GM12892 (cell line): Measurements from ENCODE around the gene MGA.

Experiments
- DNase-seq: peaks from one replicate; pipeline ENCODE4 v3.0.0; 2011; ENCODE audit not compliant: insufficient read length
- FAIRE-seq: peaks from 2 replicates; lab custom pipeline; 2011; peaks lifted over from hg19 to GRCh38; lab: Jason Lieb, UNC
- POLR2A ChIP-seq: IDR thresholded peaks from 2 replicates; pipeline ENCODE4 v1.6.1; 2011; ENCODE audit warnings: low read depth, low read length, control low read depth
- POLR2AphosphoS5 ChIP-seq: IDR thresholded peaks from 2 replicates; pipeline ENCODE4 v1.6.1; 2011; ENCODE audit warnings: low read depth, low read length, control low read depth
- TAF1 ChIP-seq: IDR thresholded peaks from 2 replicates; pipeline ENCODE4 v1.6.1; 2011; ENCODE audit warnings: low read depth, mild to moderate bottlenecking, control low read depth, low read length, borderline replicate concordance

MGA gene

DNA sequence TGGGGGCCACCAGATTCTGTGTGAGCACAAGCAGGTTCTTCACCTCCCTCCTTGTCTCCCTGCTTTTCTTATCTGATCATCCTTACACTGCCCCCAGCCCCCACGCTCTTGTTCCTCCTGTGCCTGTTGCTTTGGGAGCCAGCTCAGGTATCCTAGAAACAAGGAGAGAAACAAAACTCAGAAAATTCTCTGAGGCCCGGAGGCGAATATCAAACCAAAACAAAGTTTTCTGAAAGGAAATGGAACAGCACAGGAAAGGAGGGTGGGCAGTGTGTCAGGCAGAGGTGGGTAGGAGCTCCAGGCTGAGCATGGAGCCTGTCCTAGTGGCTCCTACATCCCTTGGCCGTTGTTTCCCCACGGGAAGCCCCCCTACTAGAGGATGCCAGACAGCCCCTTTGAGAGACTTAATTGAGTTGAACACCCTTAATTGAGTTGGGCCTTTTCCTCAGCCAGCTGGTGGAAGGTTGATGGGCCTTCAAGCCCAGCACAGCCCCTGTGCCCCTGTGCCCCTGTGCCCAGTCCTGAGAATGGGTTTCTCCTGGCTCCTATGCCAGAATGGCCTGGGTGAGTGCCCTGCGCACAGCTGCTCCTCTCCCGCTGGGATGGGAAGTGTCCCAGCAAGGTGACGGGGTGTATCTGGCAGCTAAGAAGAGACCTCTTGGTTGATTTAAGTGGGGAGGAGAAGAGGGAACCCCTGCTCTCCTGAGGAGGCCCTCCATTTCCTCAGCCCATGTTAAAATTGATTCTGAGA lies 144.9 kb downstream of the MGA start:
- DNase-seq = no peak
- TF ChIP-seq POLR2AphosphoS5 (no peak), POLR2A (no peak), TAF1 (no peak)
- FAIRE-seq = no peak

DNA sequence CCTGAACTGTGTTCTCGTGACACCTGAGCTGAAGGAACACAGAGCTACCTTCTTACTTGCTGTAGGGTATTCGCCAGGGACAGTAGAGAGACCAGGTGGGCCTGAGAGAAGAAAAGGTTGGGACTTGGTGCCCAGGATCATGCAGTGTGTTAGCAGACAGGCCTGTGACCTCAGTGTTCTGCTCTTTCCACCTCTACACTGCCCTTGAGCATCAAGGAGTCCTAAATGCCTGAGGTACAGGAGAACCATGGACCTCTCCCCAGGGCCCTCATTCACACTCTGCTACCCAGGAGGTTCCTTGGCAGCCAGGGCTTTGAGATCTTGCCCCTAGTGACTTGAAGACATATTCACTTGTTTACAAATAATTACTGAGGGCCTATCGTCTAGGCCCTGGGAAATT lies 145.5 kb downstream of the MGA start:
- FAIRE-seq (no peak), DNase-seq (no peak)
- TF ChIP-seq POLR2A (no peak), TAF1 (no peak), POLR2AphosphoS5 (no peak)

DNA sequence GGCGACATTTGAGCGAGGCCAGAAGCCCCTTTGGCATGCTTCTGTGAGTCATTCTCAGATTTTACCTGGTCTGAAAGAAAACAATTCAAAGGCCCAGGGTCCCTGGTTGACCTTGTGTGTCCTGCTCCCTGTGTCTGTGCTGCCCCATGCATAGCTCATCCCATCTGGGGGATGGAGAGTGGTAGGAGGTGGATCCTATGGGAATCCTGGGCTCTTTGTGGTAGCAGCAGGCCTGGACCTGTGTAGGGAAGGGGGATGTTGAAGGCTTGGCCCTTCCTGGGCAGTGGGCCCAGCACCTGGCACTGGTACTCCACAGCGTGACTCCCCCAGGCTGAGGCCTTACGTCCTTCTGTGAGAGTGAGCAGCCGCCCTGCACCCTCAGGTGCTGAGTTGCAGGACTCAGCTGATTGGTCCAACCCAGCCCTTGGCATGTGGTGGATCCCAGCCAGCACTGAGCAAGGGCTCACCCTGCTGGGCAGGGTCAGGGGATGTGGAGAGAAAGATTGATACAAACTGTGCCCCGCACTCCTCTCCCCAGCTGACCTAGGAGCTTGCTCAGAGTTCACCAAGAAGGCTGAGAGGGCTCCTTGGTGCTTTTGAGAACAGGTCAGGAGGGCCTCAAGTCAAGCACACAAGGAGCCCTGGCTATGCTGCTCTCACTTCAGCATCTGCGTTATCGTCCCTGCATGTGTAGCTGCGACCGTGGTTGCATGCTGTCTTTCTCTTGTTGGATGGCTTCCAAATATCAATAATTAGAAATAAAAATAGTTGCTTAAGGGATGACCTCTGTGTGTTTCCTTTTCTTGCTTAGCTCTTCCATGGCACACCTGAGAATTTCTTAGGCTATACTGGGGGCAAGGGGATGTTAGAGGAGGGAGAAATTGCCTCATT lies 146.3 kb downstream of the MGA start:
- no peak for TF ChIP-seq TAF1
- no peak for TF ChIP-seq POLR2A
- TF ChIP-seq POLR2AphosphoS5 = no peak
- no peak for DNase-seq
- FAIRE-seq = no peak

DNA sequence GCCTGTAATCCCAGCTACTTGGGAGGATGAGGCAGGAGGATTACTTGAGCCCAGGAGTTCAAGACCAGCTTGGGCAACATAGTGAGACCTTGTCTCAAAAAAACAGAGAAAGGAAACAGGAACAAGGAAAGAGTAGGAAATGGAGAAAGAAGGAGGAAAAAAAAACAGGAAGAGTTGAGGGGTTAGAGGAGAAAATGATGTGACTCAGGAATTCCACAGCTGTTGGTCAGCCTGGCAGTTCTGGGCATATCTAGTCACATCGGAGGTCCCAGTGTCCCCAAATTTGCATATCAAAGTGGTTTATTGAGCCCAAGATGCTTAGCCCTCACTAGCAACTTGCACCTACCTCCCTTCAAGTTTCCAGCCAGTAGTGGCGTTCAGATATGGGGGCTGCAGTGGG lies 148.9 kb downstream of the MGA start:
- TF ChIP-seq POLR2AphosphoS5 (no peak), TAF1 (no peak), POLR2A (no peak)
- DNase-seq (no peak), FAIRE-seq (no peak)

DNA sequence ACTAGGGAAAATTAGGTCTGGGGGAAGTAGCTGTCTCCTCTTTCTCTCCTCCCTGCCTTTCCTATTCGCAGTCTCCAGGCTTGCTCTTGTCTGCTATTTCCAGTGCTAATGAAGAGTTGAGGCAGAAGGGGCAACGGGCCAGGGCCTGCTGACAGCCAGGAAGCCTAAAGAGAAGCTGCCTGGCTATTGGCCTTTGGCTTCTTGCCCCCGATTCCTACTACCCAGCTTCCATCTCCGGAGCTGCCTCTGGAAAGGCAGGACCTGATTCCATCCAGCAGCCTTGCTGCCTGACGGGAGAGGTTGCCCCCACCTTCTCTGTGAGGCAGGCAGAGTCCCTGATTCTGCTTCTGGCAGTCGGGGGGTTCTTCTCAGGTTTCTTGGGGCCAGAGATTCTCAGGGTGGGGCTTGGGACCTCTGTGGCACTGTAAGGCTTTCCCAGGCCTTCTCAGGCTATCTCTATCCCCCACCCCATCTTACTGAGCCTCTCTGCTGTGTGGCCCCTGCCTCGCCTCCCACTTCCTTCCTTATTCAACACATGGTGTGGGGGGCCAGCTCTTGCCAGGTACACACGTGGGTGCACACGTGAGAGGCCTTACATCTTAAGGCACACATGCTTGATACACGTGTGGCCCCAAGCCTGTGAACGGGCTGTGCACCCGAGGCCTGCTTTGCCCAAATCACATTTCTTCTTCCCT lies 149.5 kb downstream of the MGA start:
- DNase-seq (no peak), FAIRE-seq (no peak)
- no peak for TF ChIP-seq POLR2AphosphoS5
- TF ChIP-seq POLR2A = no peak
- no peak for TF ChIP-seq TAF1

DNA sequence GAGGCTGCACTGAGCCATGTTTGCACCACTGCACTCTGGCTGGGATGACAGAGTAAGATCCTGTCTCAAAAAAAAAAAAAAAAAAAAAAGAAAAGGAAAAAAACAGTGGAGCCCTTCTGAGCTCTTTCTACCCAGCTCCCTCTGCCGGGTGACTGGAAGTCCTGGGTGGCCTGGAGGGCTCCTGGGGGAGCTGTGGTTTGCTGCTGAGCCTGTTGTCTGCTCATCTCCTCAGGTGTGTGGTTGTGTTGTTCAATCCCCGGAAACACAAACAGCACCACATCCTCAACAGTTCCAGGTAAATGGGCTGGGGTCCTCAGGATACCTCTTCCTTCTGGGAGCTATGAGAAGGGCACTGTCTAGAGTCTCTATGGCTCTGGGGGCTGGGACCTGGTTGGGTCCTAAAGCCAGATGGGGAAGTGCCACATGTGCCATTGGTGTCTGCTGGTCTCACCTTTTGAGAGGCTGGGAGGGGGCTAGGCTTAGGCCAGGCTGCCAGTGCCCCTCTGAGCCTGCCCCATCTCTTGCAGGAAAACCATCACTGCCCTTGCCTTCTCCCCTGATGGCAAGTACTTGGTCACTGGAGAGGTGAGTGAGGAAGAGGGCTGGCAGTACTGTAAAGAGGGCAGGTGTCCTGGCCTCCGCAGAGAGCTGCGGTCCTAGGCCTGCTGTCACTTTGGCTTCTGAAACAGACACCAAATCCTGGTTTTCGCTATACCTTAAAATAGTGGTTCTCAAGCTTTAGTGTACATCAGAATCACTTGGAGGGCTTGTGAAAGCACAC lies 150.6 kb downstream of the MGA start:
- no peak for FAIRE-seq
- DNase-seq = no peak
- TF ChIP-seq POLR2A = no peak
- no peak for TF ChIP-seq TAF1
- TF ChIP-seq POLR2AphosphoS5 = no peak

DNA sequence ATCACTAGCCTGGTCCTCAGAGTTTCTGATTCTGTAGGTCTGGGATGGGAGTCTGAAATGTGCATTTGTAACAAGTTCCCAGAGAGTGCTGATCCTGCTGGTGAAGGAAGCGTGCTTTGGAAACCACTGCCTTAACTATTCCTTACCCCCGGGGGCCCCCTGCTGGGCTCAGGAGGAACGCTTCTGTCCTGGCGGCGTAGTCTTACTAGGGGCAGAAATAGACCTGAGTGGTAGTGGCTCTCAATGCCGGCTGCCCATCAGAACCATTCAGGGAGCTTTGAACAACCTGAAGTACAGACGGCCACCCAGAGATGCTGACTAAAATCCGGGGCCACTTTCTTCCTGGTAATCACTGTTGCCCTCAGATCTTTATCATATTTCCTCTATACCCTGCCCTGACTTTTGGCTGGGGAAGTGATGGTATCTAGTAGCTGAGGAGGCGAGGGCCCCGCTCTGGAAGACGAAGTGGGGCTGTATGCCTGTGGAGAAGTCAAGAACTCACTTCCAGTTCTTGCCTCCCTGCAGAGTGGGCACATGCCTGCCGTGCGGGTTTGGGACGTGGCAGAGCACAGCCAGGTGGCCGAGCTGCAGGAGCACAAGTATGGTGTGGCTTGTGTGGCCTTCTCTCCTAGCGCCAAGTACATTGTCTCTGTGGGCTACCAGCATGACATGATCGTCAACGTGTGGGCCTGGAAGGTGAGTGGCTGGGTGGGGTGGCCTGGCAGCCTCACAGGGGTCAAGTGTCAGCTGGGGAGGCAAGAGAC lies 151.4 kb downstream of the MGA start:
- TF ChIP-seq TAF1 (no peak), POLR2AphosphoS5 (no peak), POLR2A (no peak)
- FAIRE-seq (peak; percentile 95), DNase-seq (peak; percentile 73)

DNA sequence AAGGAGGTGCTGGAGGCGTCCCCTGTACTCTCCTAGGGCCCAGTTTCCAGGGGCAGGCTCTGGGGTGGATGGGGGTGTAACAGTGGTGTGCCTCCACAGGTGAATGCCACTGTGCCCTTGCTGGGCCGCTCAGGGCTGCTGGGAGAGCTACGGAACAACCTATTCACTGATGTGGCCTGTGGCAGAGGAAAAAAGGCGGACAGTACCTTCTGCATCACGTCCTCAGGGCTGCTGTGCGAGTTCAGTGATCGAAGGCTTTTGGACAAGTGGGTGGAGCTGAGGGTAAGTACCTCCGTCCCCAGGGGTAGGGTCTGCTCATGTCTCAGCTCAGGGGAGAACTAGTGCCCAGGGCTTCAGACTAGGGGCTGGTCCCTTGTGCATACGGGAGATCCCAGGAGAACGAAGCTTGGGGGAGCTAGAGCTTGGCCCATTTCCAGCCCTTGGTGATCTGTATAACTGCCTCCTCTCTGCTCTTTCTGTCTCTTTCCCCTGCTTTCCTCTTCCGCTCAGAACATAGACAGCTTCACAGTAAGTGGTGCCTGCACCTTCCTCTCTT lies 152.7 kb downstream of the MGA start:
- TF ChIP-seq POLR2AphosphoS5 = no peak
- no peak for TF ChIP-seq POLR2A
- no peak for TF ChIP-seq TAF1
- DNase-seq = no peak
- no peak for FAIRE-seq

DNA sequence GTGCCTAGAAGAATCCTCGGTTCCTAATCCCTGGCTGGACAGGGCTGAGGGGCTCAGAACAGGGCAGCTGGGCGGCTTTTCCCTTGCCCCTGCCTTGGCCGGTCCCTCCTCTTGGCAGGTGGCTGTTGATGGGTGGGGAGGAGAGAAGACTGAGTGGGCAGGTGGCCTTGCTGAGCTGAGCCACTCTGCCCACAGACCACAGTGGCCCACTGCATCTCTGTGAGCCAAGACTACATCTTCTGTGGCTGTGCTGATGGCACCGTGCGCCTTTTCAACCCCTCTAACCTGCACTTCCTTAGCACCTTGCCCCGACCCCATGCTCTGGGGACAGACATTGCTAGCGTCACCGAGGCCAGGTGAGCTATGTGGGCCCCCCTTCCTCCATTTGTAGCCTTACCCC lies 153.2 kb downstream of the MGA start:
- no peak for DNase-seq
- FAIRE-seq = no peak
- TF ChIP-seq TAF1 (no peak), POLR2AphosphoS5 (no peak), POLR2A (no peak)

DNA sequence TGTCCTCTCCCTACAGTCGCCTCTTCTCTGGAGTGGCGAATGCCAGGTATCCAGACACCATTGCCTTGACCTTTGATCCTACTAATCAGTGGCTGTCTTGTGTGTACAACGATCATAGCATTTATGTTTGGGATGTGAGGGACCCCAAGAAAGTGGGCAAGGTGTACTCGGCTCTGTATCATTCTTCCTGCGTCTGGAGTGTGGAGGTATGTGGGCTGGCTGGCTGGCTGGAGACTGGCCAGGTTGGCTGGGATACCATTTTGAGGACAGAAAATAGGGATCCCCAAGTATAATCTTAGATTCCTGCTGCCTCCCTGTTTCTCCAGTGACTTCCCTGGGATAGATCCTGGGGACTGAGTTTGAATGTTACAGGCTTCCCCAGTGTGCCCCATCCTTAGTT lies 154.3 kb downstream of the MGA start:
- DNase-seq = no peak

More for the DNA sequence above, 154.3 kb downstream of the MGA start:
- no peak for FAIRE-seq
- TF ChIP-seq TAF1 = no peak
- no peak for TF ChIP-seq POLR2A
- no peak for TF ChIP-seq POLR2AphosphoS5
